Fibroblast of lung (primary cell): ENCODE results near the gene SCD. TPM values are rescaled to one million over a fixed set of nuclear protein-coding genes. Genes with fewer than 3 reads are reported as not detected.

ENCODE experiments used
- DNase-seq, 2 donors: peaks; one replicate each; pipeline versions ENCODE4 v3.0.0 to v3.0.0-alpha.2; 2010; ENCODE audit warnings: low read depth in 2 of 2
- H2AFZ ChIP-seq: 2 replicates; pipeline ENCODE4 v1.5.1; 2012; ENCODE audit warnings: low read length, control low read depth, inconsistent platforms
- H3K27ac ChIP-seq: 2 replicates; pipeline ENCODE4 v1.5.1; 2011; ENCODE audit warnings: low read length, control low read depth; ENCODE audit not compliant: insufficient read depth
- H3K27me3 ChIP-seq: 2 replicates; pipeline ENCODE4 v1.5.1; 2011; ENCODE audit warnings: mild to moderate bottlenecking, low read length; ENCODE audit not compliant: control insufficient read depth, insufficient read depth
- H3K36me3 ChIP-seq: 2 replicates; pipeline ENCODE4 v1.5.1; 2011; ENCODE audit warnings: low read length; ENCODE audit not compliant: control insufficient read depth, insufficient read depth
- H3K4me1 ChIP-seq: 2 replicates; pipeline ENCODE4 v1.5.1; 2011; ENCODE audit warnings: low read length; ENCODE audit not compliant: control insufficient read depth, insufficient read depth; ENCODE audit errors: extremely low read depth
- H3K4me2 ChIP-seq: 2 replicates; pipeline ENCODE4 v1.5.1; 2011; ENCODE audit warnings: low read length, control low read depth; ENCODE audit not compliant: insufficient read depth; ENCODE audit errors: extremely low read depth
- H3K4me3 ChIP-seq, 4 experiments: fragments of 200-600 bp in 1 of 4; sonication (generic) in 1 of 4; replicated peaks in 1 of 4; 2 replicates each; pipeline ENCODE4 v1.5.1; 2011 to 2016; ENCODE audit warnings: low read length in 4 of 4, low read depth in 3 of 4, mild to moderate bottlenecking in 3 of 4, control low read depth in 2 of 4, inconsistent platforms in 1 of 4, mixed read lengths in 1 of 4; ENCODE audit not compliant: insufficient read depth in 1 of 4; ENCODE audit errors: control extremely low read depth in 1 of 4
- H3K79me2 ChIP-seq: 2 replicates; pipeline ENCODE4 v1.5.1; 2012; ENCODE audit warnings: mild to moderate bottlenecking, low read length, inconsistent platforms; ENCODE audit not compliant: control insufficient read depth, insufficient read depth
- H3K9ac ChIP-seq: 2 replicates; pipeline ENCODE4 v1.5.1; 2011; ENCODE audit warnings: mild to moderate bottlenecking, low read length, control low read depth; ENCODE audit not compliant: insufficient read depth
- H3K9me3 ChIP-seq: 2 replicates; pipeline ENCODE4 v1.5.1; 2012; ENCODE audit warnings: low read depth, low read length; ENCODE audit not compliant: control insufficient read depth, insufficient read depth
- H4K20me1 ChIP-seq: 2 replicates; pipeline ENCODE4 v1.5.1; 2011; ENCODE audit warnings: low read length; ENCODE audit not compliant: control insufficient read depth, insufficient read depth; ENCODE audit errors: extremely low read depth
- CTCF ChIP-seq, 2 donors: IDR thresholded peaks in 1 of 2; conservative IDR thresholded peaks in 1 of 2; 1 replicate in 1 of 2; 2 replicates in 1 of 2; pipeline ENCODE4 v1.5.1; 2011 to 2012; ENCODE audit warnings: low read length in 2 of 2, control low read depth in 1 of 2, inconsistent platforms in 1 of 2, low read depth in 1 of 2, mild to moderate bottlenecking in 1 of 2
- EZH2 ChIP-seq: IDR thresholded peaks from 2 replicates; pipeline ENCODE4 v1.5.1; 2012; ENCODE audit warnings: low read length, control low read depth, mild to moderate bottlenecking; ENCODE audit errors: missing control alignments
- polyA plus RNA-seq, 2 donors: library from polyadenylated mRNA; depleted of rRNA in 1 of 2; stranded (reverse) in 1 of 2; unstranded in 1 of 2; fragments of >200 nt; gene quantifications; 2 replicates each; pipeline ENCODE4 v1.2.1, GENCODE V29; 2011 to 2012; ENCODE audit warnings: missing spikeins in 1 of 2
- total RNA-seq: library from RNA; depleted of rRNA; stranded (reverse); fragments of >200 nt; gene quantifications from 2 replicates; pipeline ENCODE4 v1.2.1, GENCODE V29; 2014

SCD gene
- total and polyA plus RNA-seq, 2 donors (not counting 1 experiment from before 2014, with no cell fraction given) = 537 to 754 TPM

DNA sequence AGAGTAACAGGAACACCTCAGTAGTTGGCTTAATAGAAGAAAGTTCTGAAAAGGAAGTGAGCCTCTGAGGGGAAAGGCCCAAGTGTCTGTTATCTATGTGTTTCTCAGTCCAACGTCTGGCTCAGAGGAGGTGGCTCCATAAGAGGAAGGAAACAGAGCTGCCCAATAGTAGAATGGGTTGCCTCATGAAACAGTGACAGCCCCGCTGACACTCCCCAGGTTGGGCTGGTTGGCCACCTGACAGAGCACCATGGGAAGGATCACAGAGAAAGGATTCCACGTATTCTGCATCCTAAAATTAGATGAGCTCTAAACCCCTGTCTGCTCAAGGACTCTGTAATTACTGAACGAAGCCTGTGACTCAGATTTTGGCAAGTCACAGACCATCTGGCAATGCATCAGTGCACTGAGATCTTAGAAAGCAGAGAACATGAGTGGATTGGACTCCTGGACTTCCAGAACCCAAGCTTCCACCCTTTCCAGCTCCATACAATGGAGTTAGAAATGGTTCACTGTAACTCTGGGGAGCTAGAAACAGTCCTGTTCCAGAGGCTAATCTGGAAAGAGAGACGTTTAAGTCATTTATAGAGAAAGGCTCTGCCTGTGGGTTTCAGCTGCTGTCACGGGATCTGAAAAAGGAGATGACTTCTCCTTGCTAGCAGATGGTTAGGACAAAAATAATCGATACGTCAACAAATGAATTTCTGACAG is 19.9 kb upstream of the SCD start:
- no peak overlapping the region for H2AFZ ChIP-seq
- no peaks in the 10 kb centered on the region for H3K4me1 ChIP-seq
- H3K4me2 ChIP-seq = no peak overlapping the region
- no peak overlapping the region for H3K9ac ChIP-seq
- no peaks in the 10 kb centered on the region for H4K20me1 ChIP-seq
- no peak for TF ChIP-seq EZH2
- TF ChIP-seq CTCF (conservative IDR thresholded peaks at IDR 0.05 in 1 of 2, IDR thresholded peaks at IDR 0.05 in 1 of 2; ENCODE audit: low read depth in 1 of 2, low read length in 2 of 2) = no peak
- no peak overlapping the region for H3K4me3 ChIP-seq
- no peaks in the 10 kb centered on the region for H3K9me3 ChIP-seq
- H3K36me3 ChIP-seq = no peaks in the 10 kb centered on the region
- H3K27me3 ChIP-seq = peaks cover 45% of the 10 kb centered on the region
- peak in 1 of 2 donors; percentile 34 for DNase-seq
- H3K79me2 ChIP-seq = no peaks in the 10 kb centered on the region
- no peak overlapping the region for H3K27ac ChIP-seq

- H3K27me3 ChIP-seq = peaks cover 45% of the 10 kb centered on the region
- no peak overlapping the region for H3K4me2 ChIP-seq
- no peaks in the 10 kb centered on the region for H3K9me3 ChIP-seq
- no peak overlapping the region for H3K9ac ChIP-seq
- H3K36me3 ChIP-seq = no peaks in the 10 kb centered on the region
- H3K27ac ChIP-seq = no peak overlapping the region
- H2AFZ ChIP-seq = no peak overlapping the region
- no peak for DNase-seq
- H3K4me1 ChIP-seq = no peaks in the 10 kb centered on the region
- H3K79me2 ChIP-seq = no peaks in the 10 kb centered on the region
- H4K20me1 ChIP-seq = no peaks in the 10 kb centered on the region
- TF ChIP-seq EZH2 (no peak), CTCF (conservative IDR thresholded peaks at IDR 0.05 in 1 of 2, IDR thresholded peaks at IDR 0.05 in 1 of 2; ENCODE audit: low read depth in 1 of 2, low read length in 2 of 2) (no peak)
- H3K4me3 ChIP-seq = no peak overlapping the region
These were observed 19.4 kb upstream of the SCD start for GRCh38 chr10:100327718-100328009.

DNA sequence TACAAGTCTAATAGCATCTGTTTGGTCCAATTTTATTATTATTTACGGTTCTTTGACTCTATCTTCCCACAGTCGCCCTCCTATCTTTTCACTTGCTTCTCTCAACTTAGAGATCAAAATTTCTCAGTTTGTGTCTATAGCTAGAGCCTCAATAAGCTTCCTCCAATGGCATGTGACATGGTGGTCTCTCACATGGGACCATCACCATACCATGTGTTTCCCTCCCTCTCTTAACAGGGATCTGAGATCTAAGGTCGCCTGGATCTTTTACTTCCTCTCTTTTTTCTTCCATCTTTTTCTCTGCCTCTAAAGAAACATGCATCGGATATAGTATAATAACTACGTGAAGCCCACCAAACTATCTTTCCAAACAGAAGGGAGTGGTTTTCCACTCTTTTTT is 18.8 kb upstream of the SCD start:
- Histone ChIP-seq H3K79me2 (no peaks in the 10 kb centered on the region), H3K4me3 (no peak overlapping the region), H3K27ac (no peak overlapping the region), H2AFZ (no peak overlapping the region), H3K36me3 (no peaks in the 10 kb centered on the region), H3K9ac (no peak overlapping the region), H3K9me3 (no peaks in the 10 kb centered on the region), H4K20me1 (no peaks in the 10 kb centered on the region), H3K4me1 (no peaks in the 10 kb centered on the region), H3K4me2 (no peak overlapping the region), H3K27me3 (peaks cover 48% of the 10 kb centered on the region)
- TF ChIP-seq CTCF (conservative IDR thresholded peaks at IDR 0.05 in 1 of 2, IDR thresholded peaks at IDR 0.05 in 1 of 2; ENCODE audit: low read depth in 1 of 2, low read length in 2 of 2) (no peak), EZH2 (no peak)
- no peak for DNase-seq
